ENCODE data around the gene VPS4A. TPM values are rescaled to one million over a fixed set of nuclear protein-coding genes. Genes with fewer than 3 reads are reported as not detected.
"Not testable (repeated sequence)": the region's sequence is repeated elsewhere in the genome, so short reads cannot be mapped to it uniquely, and the experiment has no call there.

Gene VPS4A
- total and polyA plus RNA-seq, 12 donors, result 24.2 to 44.6 (median 28.1) TPM

GRCh38 chr16:69349536-69349935 is 38.4 kb downstream of the VPS4A start:
- ATAC-seq, result no peak
- Histone ChIP-seq H3K9me3 (no peaks in the 10 kb centered on the region), H3K4me3 (no peak overlapping the region), H3K4me1 (peaks cover 0 to 12% (median 0%) of the 10 kb centered on the region in 9 donors), H3K36me3 (peaks cover 0 to 67% (median 0%) of the 10 kb centered on the region in 9 donors), H3K27me3 (no peaks in the 10 kb centered on the region), H3K27ac (no peak overlapping the region)
- no peak for DNase-seq
- 86 to 88% methylated on average over 10 of the region's 10 CpGs for WGBS, 2 donors
- no peak for TF ChIP-seq CTCF (IDR thresholded peaks at IDR 0.05)
- intact Hi-C loops (cut with DNase I), result no loop called here

- intact Hi-C loops (cut with DNase I), result no loop called here
- peaks cover 0 to 11% (median 0%) of the 10 kb centered on the region in 9 donors for H3K4me1 ChIP-seq
- no peak overlapping the region for H3K4me3 ChIP-seq
- peaks cover 0 to 62% (median 4%) of the 10 kb centered on the region in 9 donors for H3K36me3 ChIP-seq
- no peaks in the 10 kb centered on the region for H3K27me3 ChIP-seq
- H3K27ac ChIP-seq, result no peak overlapping the region
- TF ChIP-seq CTCF (IDR thresholded peaks at IDR 0.05), result no peak
- DNase-seq (no peak), ATAC-seq (no peak)
- 86 to 87% methylated on average over 6 of the region's 6 CpGs for WGBS, 2 donors
- no peaks in the 10 kb centered on the region for H3K9me3 ChIP-seq
Measured at GRCh38 chr16:69350536-69351133, 39.5 kb downstream of the VPS4A start.

- DNase-seq (no peak), ATAC-seq (no peak)
- intact Hi-C loops (cut with DNase I), result no loop called here
- Histone ChIP-seq H3K9me3 (no peaks in the 10 kb centered on the region), H3K36me3 (peaks cover 0 to 60% (median 9%) of the 10 kb centered on the region in 9 donors), H3K4me1 (peaks cover 0 to 6% (median 0%) of the 10 kb centered on the region in 9 donors), H3K27ac (no peak within 1 kb of the TSS), H3K27me3 (no peaks in the 10 kb centered on the region), H3K4me3 (no peak within 1 kb of the TSS)
- TF ChIP-seq CTCF (IDR thresholded peaks at IDR 0.05), result no peak
- WGBS, 2 donors, result 85 to 86% methylated on average over 12 of the region's 12 CpGs
Measured at GRCh38 chr16:69351309-69352027, 40.3 kb downstream of the VPS4A start, which contains the start of gene TMED6. Gene TMED6, minus strand, starts transcription at chr16:69351786. Its CDS starts 33 bp downstream, at chr16:69351753.

GRCh38 chr16:69360070-69360469 is 48.9 kb downstream of the VPS4A start:
- ATAC-seq; H3K4me3 ChIP-seq; intact Hi-C loops (cut with DNase I); DNase-seq; H3K27me3 ChIP-seq; H3K27ac ChIP-seq; H3K9me3 ChIP-seq: not testable (repeated sequence)
- Histone ChIP-seq H3K36me3 (peaks cover 0 to 70% (median 21%) of the 10 kb centered on the region in 9 donors), H3K4me1 (peaks cover 0 to 12% (median 0%) of the 10 kb centered on the region in 9 donors)
- 98% methylated on average over 9 of the region's 9 CpGs for WGBS, 2 donors
